NCI-H1436 (cell line): ENCODE measurements around the gene TMEM154.

ENCODE experiments used
- DNase-seq: peaks from one replicate; lab custom pipeline; 2025; lab: John Stamatoyannopoulos, UW

TMEM154 gene

GRCh38 chr4:152629908-152630307 is 49.9 kb downstream of the TMEM154 start:
- DNase-seq: no peak

GRCh38 chr4:152628128-152628527 is 51.7 kb downstream of the TMEM154 start:
- no peak for DNase-seq

- no peak for DNase-seq
Measured at GRCh38 chr4:152626790-152627189, 53.0 kb downstream of the TMEM154 start.

GRCh38 chr4:152620915-152621314 is 58.9 kb downstream of the TMEM154 start:
- DNase-seq: no peak

GRCh38 chr4:152620218-152620617 is 59.6 kb downstream of the TMEM154 start:
- DNase-seq: no peak

- no peak for DNase-seq
Measured at GRCh38 chr4:152619556-152619955, 60.2 kb downstream of the TMEM154 start.

- no peak for DNase-seq
Measured at GRCh38 chr4:152618971-152619370, 60.8 kb downstream of the TMEM154 start.

GRCh38 chr4:152616804-152617203 is 63.0 kb downstream of the TMEM154 start:
- no peak for DNase-seq

- no peak for DNase-seq
Measured at GRCh38 chr4:152613841-152614721, 65.7 kb downstream of the TMEM154 start.

GRCh38 chr4:152613351-152613750 is 66.4 kb downstream of the TMEM154 start:
- DNase-seq: no peak

GRCh38 chr4:152610131-152610530 is 69.7 kb downstream of the TMEM154 start:
- DNase-seq: no peak

GRCh38 chr4:152609481-152609880 is 70.3 kb downstream of the TMEM154 start:
- no peak for DNase-seq

GRCh38 chr4:152607178-152607577 is 72.6 kb downstream of the TMEM154 start:
- no peak for DNase-seq

- no peak for DNase-seq
Measured at GRCh38 chr4:152606753-152607152, 73.0 kb downstream of the TMEM154 start.

- DNase-seq: no peak
Measured at GRCh38 chr4:152605641-152606335, 74.0 kb downstream of the TMEM154 start.

GRCh38 chr4:152605031-152605430 is 74.8 kb downstream of the TMEM154 start:
- no peak for DNase-seq

- no peak for DNase-seq
Measured at GRCh38 chr4:152601156-152601555, 78.6 kb downstream of the TMEM154 start.

- no peak for DNase-seq
Measured at GRCh38 chr4:152599636-152600035, 80.2 kb downstream of the TMEM154 start.

- DNase-seq: no peak
Measured at GRCh38 chr4:152599095-152599494, 80.7 kb downstream of the TMEM154 start.

- DNase-seq: no peak
Measured at GRCh38 chr4:152598454-152598853, 81.3 kb downstream of the TMEM154 start.

- no peak for DNase-seq
Measured at GRCh38 chr4:152594978-152595925, 84.5 kb downstream of the TMEM154 start.

- no peak for DNase-seq
Measured at GRCh38 chr4:152594057-152594456, 85.7 kb downstream of the TMEM154 start.
